ENCODE results near the gene TPSD1. TPM values are rescaled to one million over a fixed set of nuclear protein-coding genes. Genes with fewer than 3 reads are reported as not detected.
"Not testable (repeated sequence)": the region's sequence is repeated elsewhere in the genome, so short reads cannot be mapped to it uniquely, and the experiment has no call there.

TPSD1 gene
- total RNA-seq, 1 donor from 2014 or later: not detected

GRCh38 chr16:1265090-1265630 lies 9.3 kb downstream of the TPSD1 start:
- H3K79me2 ChIP-seq (ENCODE audit: insufficient read depth, low read length): no peaks in the 10 kb centered on the region
- H3K36me3 Mint-ChIP-seq (ENCODE audit: low read depth, unreplicated experiment): no peaks in the 10 kb centered on the region
- H3K27me3 ChIP-seq (ENCODE audit: insufficient read depth, low read length): peaks cover 15% of the 10 kb centered on the region
- no peaks in the 10 kb centered on the region for H3K36me3 ChIP-seq (ENCODE audit: insufficient read depth, low read length)
- no peak overlapping the region for H3K9ac ChIP-seq (ENCODE audit: low read length)
- no peak for TF ChIP-seq CTCF (IDR thresholded peaks at IDR 0.05; ENCODE audit: insufficient read depth, low read depth, low read length)
- TF ChIP-seq EZH2 (IDR thresholded peaks at IDR 0.05; ENCODE audit: insufficient read depth, low read length): no peak
- H3K27me3 Mint-ChIP-seq (ENCODE audit: low read depth, unreplicated experiment): peaks cover 29% of the 10 kb centered on the region
- H3K4me1 Mint-ChIP-seq (ENCODE audit: low read depth, unreplicated experiment): no peaks in the 10 kb centered on the region
- no peak for DNase-seq (ENCODE audit: low read depth)
- no peak overlapping the region for H3K4me3 ChIP-seq (ENCODE audit: insufficient read depth, low read depth, low read length)
- no peaks in the 10 kb centered on the region for H4K20me1 ChIP-seq (ENCODE audit: insufficient read depth, low read length)
- peaks cover 5% of the 10 kb centered on the region for H3K9me3 Mint-ChIP-seq (ENCODE audit: unreplicated experiment)
- H3K4me2 ChIP-seq (ENCODE audit: low read length): no peak overlapping the region
- no peak overlapping the region for H3K27ac Mint-ChIP-seq (ENCODE audit: unreplicated experiment)
- no peak overlapping the region for H2AFZ ChIP-seq (ENCODE audit: low read depth, low read length)
- no peaks in the 10 kb centered on the region for H3K4me1 ChIP-seq (ENCODE audit: insufficient read depth, low read length)
- no peak overlapping the region for H3K4me3 Mint-ChIP-seq (ENCODE audit: unreplicated experiment)
- H3K27ac ChIP-seq (ENCODE audit: low read depth, low read length): no peak overlapping the region
- no peaks in the 10 kb centered on the region for H3K9me3 ChIP-seq (ENCODE audit: insufficient read depth, low read depth, low read length)
- FAIRE-seq: no peak

GRCh38 chr16:1265826-1266225 lies 10.0 kb downstream of the TPSD1 start:
- Histone ChIP-seq H2AFZ (ENCODE audit: low read depth, low read length) (no peak overlapping the region), H3K9ac (ENCODE audit: low read length) (no peak overlapping the region), H3K27ac (ENCODE audit: low read depth, low read length) (no peak overlapping the region), H3K4me2 (ENCODE audit: low read length) (no peak overlapping the region), H3K9me3 (ENCODE audit: insufficient read depth, low read depth, low read length) (no peaks in the 10 kb centered on the region), H3K4me3 (ENCODE audit: insufficient read depth, low read depth, low read length) (no peak overlapping the region), H3K79me2 (ENCODE audit: insufficient read depth, low read length) (no peaks in the 10 kb centered on the region), H3K27me3 (ENCODE audit: insufficient read depth, low read length) (peaks cover 12% of the 10 kb centered on the region), H4K20me1 (ENCODE audit: insufficient read depth, low read length) (no peaks in the 10 kb centered on the region), H3K4me1 (ENCODE audit: insufficient read depth, low read length) (no peaks in the 10 kb centered on the region), H3K36me3 (ENCODE audit: insufficient read depth, low read length) (no peaks in the 10 kb centered on the region)
- Mint-ChIP-seq H3K36me3 (ENCODE audit: low read depth, unreplicated experiment) (no peaks in the 10 kb centered on the region), H3K27ac (ENCODE audit: unreplicated experiment) (no peak overlapping the region), H3K27me3 (ENCODE audit: low read depth, unreplicated experiment) (peaks cover 29% of the 10 kb centered on the region), H3K9me3 (ENCODE audit: unreplicated experiment) (peaks cover 5% of the 10 kb centered on the region), H3K4me3 (ENCODE audit: unreplicated experiment) (no peak overlapping the region), H3K4me1 (ENCODE audit: low read depth, unreplicated experiment) (no peaks in the 10 kb centered on the region)
- TF ChIP-seq CTCF (IDR thresholded peaks at IDR 0.05; ENCODE audit: insufficient read depth, low read depth, low read length): no peak
- TF ChIP-seq EZH2 (IDR thresholded peaks at IDR 0.05; ENCODE audit: insufficient read depth, low read length): no peak
- no peak for DNase-seq (ENCODE audit: low read depth)
- no peak for FAIRE-seq

GRCh38 chr16:1269418-1269817 lies 13.5 kb downstream of the TPSD1 start:
- H3K4me3 Mint-ChIP-seq (ENCODE audit: unreplicated experiment); H3K9me3 Mint-ChIP-seq (ENCODE audit: unreplicated experiment); H2AFZ ChIP-seq (ENCODE audit: low read depth, low read length); H3K36me3 ChIP-seq (ENCODE audit: insufficient read depth, low read length); H3K27ac ChIP-seq (ENCODE audit: low read depth, low read length); DNase-seq (ENCODE audit: low read depth); H3K27ac Mint-ChIP-seq (ENCODE audit: unreplicated experiment); H4K20me1 ChIP-seq (ENCODE audit: insufficient read depth, low read length); H3K4me3 ChIP-seq (ENCODE audit: insufficient read depth, low read depth, low read length); H3K4me1 Mint-ChIP-seq (ENCODE audit: low read depth, unreplicated experiment); FAIRE-seq; H3K36me3 Mint-ChIP-seq (ENCODE audit: low read depth, unreplicated experiment); H3K4me1 ChIP-seq (ENCODE audit: insufficient read depth, low read length); H3K4me2 ChIP-seq (ENCODE audit: low read length); H3K9me3 ChIP-seq (ENCODE audit: insufficient read depth, low read depth, low read length); H3K79me2 ChIP-seq (ENCODE audit: insufficient read depth, low read length); H3K27me3 ChIP-seq (ENCODE audit: insufficient read depth, low read length); H3K9ac ChIP-seq (ENCODE audit: low read length): not testable (repeated sequence)
- peaks cover 30% of the 10 kb centered on the region for H3K27me3 Mint-ChIP-seq (ENCODE audit: low read depth, unreplicated experiment)

All from astrocyte (in vitro differentiated cells and primary cell).